IMR-90 (cell line): ENCODE data around the gene CNPY1. TPM values are rescaled to one million over a fixed set of nuclear protein-coding genes. Genes with fewer than 3 reads are reported as not detected.

ENCODE experiments used
- ATAC-seq: fragments of 200-7000 bp; cut with Tn5 transposase; 2 replicates; pipeline ENCODE4 v1.9.1; 2020; ENCODE audit warnings: low read depth, mild to moderate bottlenecking, moderate library complexity
- BruUV-seq: library from RNA; stranded (reverse); fragments of 400-500 nt; replicated peaks from 2 replicates; lab custom pipeline; 2021; lab: Mats Ljungman, UMichigan
- CTCF ChIA-PET: fragments of 300-600 bp; formaldehyde crosslinking; extraction: SDS; loops from one replicate; lab custom pipeline; 2021; ENCODE audit warnings: antibody characterized with exemption; lab: Yijun Ruan, JAX
- POLR2A ChIA-PET: fragments of 300-600 bp; sonication (Branson Sonifier 250); formaldehyde crosslinking; loops from one replicate; lab custom pipeline; 2022; ENCODE audit warnings: antibody characterized with exemption; ENCODE audit not compliant: unreplicated experiment; lab: Charles Lee
- DNase-seq: peaks from one replicate; pipeline ENCODE4 v3.0.0; 2013
- H2AFZ ChIP-seq: replicated peaks from 2 replicates; pipeline ENCODE3; 2013; ENCODE audit warnings: low read length, mild to moderate bottlenecking; ENCODE audit not compliant: poor library complexity
- H2AK5ac ChIP-seq: 2 replicates; pipeline ENCODE4 v1.6.1; 2013; ENCODE audit warnings: low read depth, low read length, inconsistent platforms
- H2AK9ac ChIP-seq: replicated peaks from 2 replicates; pipeline ENCODE3; 2013; ENCODE audit warnings: mild to moderate bottlenecking, low read depth, low read length, moderate library complexity; ENCODE audit not compliant: poor library complexity
- H2BK120ac ChIP-seq: 2 replicates; pipeline ENCODE4 v1.6.1; 2013; ENCODE audit warnings: low read depth, low read length, inconsistent platforms
- H2BK15ac ChIP-seq: 3 replicates; pipeline ENCODE4 v1.6.1; 2013; ENCODE audit warnings: low read depth, low read length, inconsistent platforms
- H2BK20ac ChIP-seq: 2 replicates; pipeline ENCODE4 v1.6.1; 2013; ENCODE audit warnings: low read depth, mild to moderate bottlenecking, inconsistent platforms, low read length, moderate library complexity
- H2BK5ac ChIP-seq: 2 replicates; pipeline ENCODE4 v1.6.1; 2013; ENCODE audit warnings: mild to moderate bottlenecking, low read depth, low read length, inconsistent platforms; ENCODE audit not compliant: poor library complexity, severe bottlenecking
- H3K14ac ChIP-seq: replicated peaks from 2 replicates; pipeline ENCODE4 v1.6.1; 2013; ENCODE audit warnings: low read depth, low read length, inconsistent platforms
- H3K18ac ChIP-seq: 2 replicates; pipeline ENCODE4 v1.6.1; 2013; ENCODE audit warnings: low read depth, low read length, control low read depth
- H3K23ac ChIP-seq: 2 replicates; pipeline ENCODE4 v1.6.1; 2013; ENCODE audit warnings: low read depth, low read length, inconsistent platforms
- H3K27ac ChIP-seq: 2 replicates; pipeline ENCODE4 v1.5.1; 2013; ENCODE audit warnings: mild to moderate bottlenecking, control low read depth, low read length; ENCODE audit not compliant: insufficient read depth
- H3K27me3 ChIP-seq: 2 replicates; pipeline ENCODE4 v1.6.1; 2013; ENCODE audit warnings: low read length; ENCODE audit not compliant: control insufficient read depth, insufficient read depth
- H3K36me3 ChIP-seq: 2 replicates; pipeline ENCODE4 v1.6.1; 2013; ENCODE audit warnings: low read length, mixed read lengths; ENCODE audit not compliant: control insufficient read depth, insufficient read depth
- H3K4ac ChIP-seq: 2 replicates; pipeline ENCODE4 v1.6.1; 2013; ENCODE audit warnings: low read depth, low read length, inconsistent platforms
- H3K4me1 ChIP-seq: 2 replicates; pipeline ENCODE4 v1.6.1; 2013; ENCODE audit warnings: low read length, mixed read lengths; ENCODE audit not compliant: control insufficient read depth, insufficient read depth
- H3K4me2 ChIP-seq: 2 replicates; pipeline ENCODE4 v1.6.1; 2013; ENCODE audit warnings: low read depth, mild to moderate bottlenecking, control low read depth, low read length, moderate library complexity
- H3K4me3 ChIP-seq: 2 replicates; pipeline ENCODE4 v1.5.1; 2013; ENCODE audit warnings: low read depth, mild to moderate bottlenecking, control low read depth, low read length, moderate library complexity; ENCODE audit not compliant: insufficient read depth
- H3K56ac ChIP-seq: 2 replicates; pipeline ENCODE4 v1.6.1; 2013; ENCODE audit warnings: low read length, inconsistent platforms; ENCODE audit not compliant: insufficient read depth; ENCODE audit errors: extremely low read depth
- H3K79me1 ChIP-seq, 2 experiments: 2 replicates each; pipeline ENCODE4 v1.6.1; 2013; ENCODE audit warnings: low read length in 2 of 2, inconsistent platforms in 1 of 2, low read depth in 1 of 2
- H3K9ac ChIP-seq: 2 replicates; pipeline ENCODE4 v1.6.1; 2013; ENCODE audit warnings: low read depth, low read length, control low read depth
- H3K9me1 ChIP-seq: 2 replicates; pipeline ENCODE4 v1.6.1; 2013; ENCODE audit warnings: low read length, inconsistent platforms; ENCODE audit not compliant: insufficient read depth
- H3K9me3 ChIP-seq: 2 replicates; pipeline ENCODE4 v1.6.1; 2013; ENCODE audit warnings: low read length; ENCODE audit not compliant: control insufficient read depth, insufficient read depth
- H4K20me1 ChIP-seq: 2 replicates; pipeline ENCODE4 v1.6.1; 2013; ENCODE audit warnings: low read length, inconsistent platforms; ENCODE audit not compliant: insufficient read depth
- H4K5ac ChIP-seq: 2 replicates; pipeline ENCODE4 v1.6.1; 2013; ENCODE audit warnings: mild to moderate bottlenecking, low read depth, low read length, control low read depth
- H4K8ac ChIP-seq, 2 experiments: 2 replicates each; pipeline ENCODE4 v1.6.1; 2013; ENCODE audit warnings: low read depth in 2 of 2, low read length in 2 of 2, control low read depth in 1 of 2, inconsistent platforms in 1 of 2
- H4K91ac ChIP-seq: 2 replicates; pipeline ENCODE4 v1.6.1; 2013; ENCODE audit warnings: low read depth, low read length, inconsistent platforms; ENCODE audit not compliant: insufficient read depth
- CEBPB ChIP-seq: IDR thresholded peaks from 2 replicates; pipeline ENCODE4 v1.6.1; 2012; ENCODE audit warnings: low read depth, low read length, improper control_type of control experiment
- CTCF ChIP-seq: conservative IDR thresholded peaks from 2 replicates; pipeline ENCODE4 v1.5.1; 2012; ENCODE audit warnings: mild to moderate bottlenecking, low read depth, low read length, improper control_type of control experiment
- ELK1 ChIP-seq: fragments of 150-350 bp; IDR thresholded peaks from 2 replicates; pipeline ENCODE4 v1.6.1; 2016; ENCODE audit warnings: low read depth, mild to moderate bottlenecking, low read length, moderate library complexity, borderline replicate concordance
- FOS ChIP-seq: fragments of 150-350 bp; IDR thresholded peaks from 2 replicates; pipeline ENCODE4 v1.6.1; 2016; ENCODE audit warnings: low read depth, low read length
- MAFK ChIP-seq: IDR thresholded peaks from 2 replicates; pipeline ENCODE4 v1.6.1; 2012; ENCODE audit warnings: low read depth, low read length, improper control_type of control experiment
- MAZ ChIP-seq: IDR thresholded peaks from 2 replicates; pipeline ENCODE4 v1.6.1; 2012; ENCODE audit warnings: low read depth, mild to moderate bottlenecking, low read length, improper control_type of control experiment, moderate library complexity, borderline replicate concordance
- NFE2L2 ChIP-seq: fragments of 150-350 bp; IDR thresholded peaks from 2 replicates; pipeline ENCODE4 v1.6.1; 2016; ENCODE audit warnings: low read depth, mild to moderate bottlenecking, low read length
- RCOR1 ChIP-seq: IDR thresholded peaks from 2 replicates; pipeline ENCODE4 v1.6.1; 2012; ENCODE audit warnings: mild to moderate bottlenecking, low read length, improper control_type of control experiment; ENCODE audit not compliant: insufficient replicate concordance
- RFX5 ChIP-seq: IDR thresholded peaks from 2 replicates; pipeline ENCODE4 v1.8.0; 2012; ENCODE audit warnings: low read depth, mild to moderate bottlenecking, low read length, moderate library complexity
- USF2 ChIP-seq: fragments of 150-350 bp; IDR thresholded peaks from 2 replicates; pipeline ENCODE4 v1.6.1; 2017; ENCODE audit warnings: mild to moderate bottlenecking, antibody characterized with exemption, low read length, low read depth
- WGBS, 2 experiments: methylation state at CpG; one replicate each; pipeline versions ENCODE4 v1.1.5 to v1.1.7; 2013; ENCODE audit warnings: missing lambda C conversion rate in 2 of 2; ENCODE audit not compliant: insufficient read length in 1 of 2; ENCODE audit errors: extremely low coverage in 2 of 2; 5-methylcytosine and 5-hydroxymethylcytosine counted together
- dilution Hi-C: fragments of 300-500 bp; cut with HindIII; formaldehyde crosslinking; loops from one replicate; pipeline ENCODE4 v1.14.3; 2018; ENCODE audit warnings: low sequenced_read_pairs; ENCODE audit not compliant: unreplicated experiment
- in situ Hi-C: fragments of 300-500 bp; cut with MboI; formaldehyde crosslinking; loops from 3 replicates; pipeline ENCODE4 v1.14.3; 2019; ENCODE audit warnings: low sequenced_read_pairs, inconsistent platforms, mixed read lengths
- intact Hi-C: fragments of 100-400 bp; cut with micrococcal nuclease; formaldehyde crosslinking; loops from 2 replicates; pipeline ENCODE4 v1.10.0; 2022
- polyA plus RNA-seq, 3 experiments: library from polyadenylated mRNA; depleted of rRNA; stranded (reverse); fragments of >200 nt; gene quantifications; 2 replicates each; pipeline ENCODE4 v1.2.3, GENCODE V29; 2012; ENCODE audit warnings: low replicate concordance in 1 of 3
- total RNA-seq: library from RNA; depleted of rRNA; stranded (reverse); fragments of >200 nt; gene quantifications from 2 replicates; pipeline ENCODE4 v1.2.3, GENCODE V29; 2012

The CNPY1 gene
- total and polyA plus RNA-seq, 2 of the 4 experiments (the other 2 are of a cell fraction), result not detected

- TF ChIP-seq USF2 (no peak), RCOR1 (no peak), MAFK (no peak), FOS (no peak), CEBPB (no peak), RFX5 (no peak)
Observed at GRCh38 chr7:155465761-155466141, 80.6 kb downstream of the CNPY1 start (continued).

GRCh38 chr7:155464948-155465739 lies 81.2 kb downstream of the CNPY1 start:
- WGBS, 2 experiments, result 4% methylated on average over 10 of the region's 33 CpGs; no CpG with 5 or more reads in 1 of the 2 experiments
- in situ Hi-C loops, result no loop called here
- no peak overlapping the region for H3K56ac ChIP-seq

More at GRCh38 chr7:155464948-155465739, 81.2 kb downstream of the CNPY1 start:
- Histone ChIP-seq H2AK5ac (no peak overlapping the region), H3K27ac (no peak overlapping the region), H2BK120ac (no peak overlapping the region), H3K4me2 (no peak overlapping the region), H4K5ac (no peak overlapping the region), H2AK9ac (no peak overlapping the region), H3K9me1 (no peaks in the 10 kb centered on the region), H4K20me1 (no peaks in the 10 kb centered on the region), H3K9me3 (no peaks in the 10 kb centered on the region), H4K91ac (no peak overlapping the region), H3K27me3 (peaks cover 89% of the 10 kb centered on the region), H2BK20ac (no peak overlapping the region), H2AFZ (no peak overlapping the region), H2BK5ac (no peak overlapping the region), H3K9ac (no peak overlapping the region), H4K8ac (no peak overlapping the region), H2BK15ac (no peak overlapping the region), H3K36me3 (no peaks in the 10 kb centered on the region), H3K4me3 (no peak overlapping the region), H3K18ac (no peak overlapping the region), H3K4me1 (no peaks in the 10 kb centered on the region), H3K79me1 (no peaks in the 10 kb centered on the region), H3K4ac (no peak overlapping the region), H3K14ac (no peak overlapping the region), H3K23ac (no peak overlapping the region)
- ChIA-PET POLR2A (no interaction called here), CTCF (no interaction called here)
- intact Hi-C loops, result no loop called here
- BruUV-seq, result no TSS peak
- dilution Hi-C loops, result no loop called here
- no peak for ATAC-seq
- no peak for DNase-seq
- no peak for TF ChIP-seq CTCF
- no peak for TF ChIP-seq CEBPB
- TF ChIP-seq NFE2L2, result no peak
- TF ChIP-seq MAZ, result no peak
- no peak for TF ChIP-seq RCOR1
- TF ChIP-seq ELK1, result no peak
